ENCODE measurements around the gene ADGRG4.

Gene ADGRG4

GRCh38 chrX:136261321-136261720 is 39.4 kb upstream of the ADGRG4 start:
- no peak for TF ChIP-seq CTCF (IDR thresholded peaks at IDR 0.05; ENCODE audit: low read depth, low read length, missing control alignments)
- DNase-seq (ENCODE audit: extremely low read depth, low read depth): no peak
- H3K4me3 ChIP-seq (replicated peaks; ENCODE audit: low read depth, low read length): no peak overlapping the region

DNA sequence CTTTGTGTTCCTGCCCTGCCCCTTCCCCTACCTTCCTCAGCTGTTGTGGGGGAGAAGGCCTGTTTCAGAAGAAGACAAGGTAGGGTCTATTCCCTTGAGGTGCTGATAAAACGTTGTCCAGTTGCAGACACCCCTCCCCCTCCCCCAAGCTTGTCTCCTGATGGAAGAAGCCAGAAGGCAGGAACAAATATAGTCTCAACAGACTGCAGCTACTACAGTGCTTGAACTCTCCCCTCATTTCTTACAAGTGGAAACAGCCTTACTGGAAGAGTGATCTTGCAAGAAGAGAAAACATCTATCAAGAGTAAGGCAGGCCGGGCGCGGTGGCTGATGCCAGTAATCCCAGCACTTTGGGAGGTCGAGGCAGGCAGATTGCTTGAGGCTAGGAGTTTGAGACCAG is 38.5 kb upstream of the ADGRG4 start:
- TF ChIP-seq CTCF (IDR thresholded peaks at IDR 0.05; ENCODE audit: low read depth, low read length, missing control alignments): no peak
- no peak for DNase-seq (ENCODE audit: extremely low read depth, low read depth)
- no peak overlapping the region for H3K4me3 ChIP-seq (replicated peaks; ENCODE audit: low read depth, low read length)

DNA sequence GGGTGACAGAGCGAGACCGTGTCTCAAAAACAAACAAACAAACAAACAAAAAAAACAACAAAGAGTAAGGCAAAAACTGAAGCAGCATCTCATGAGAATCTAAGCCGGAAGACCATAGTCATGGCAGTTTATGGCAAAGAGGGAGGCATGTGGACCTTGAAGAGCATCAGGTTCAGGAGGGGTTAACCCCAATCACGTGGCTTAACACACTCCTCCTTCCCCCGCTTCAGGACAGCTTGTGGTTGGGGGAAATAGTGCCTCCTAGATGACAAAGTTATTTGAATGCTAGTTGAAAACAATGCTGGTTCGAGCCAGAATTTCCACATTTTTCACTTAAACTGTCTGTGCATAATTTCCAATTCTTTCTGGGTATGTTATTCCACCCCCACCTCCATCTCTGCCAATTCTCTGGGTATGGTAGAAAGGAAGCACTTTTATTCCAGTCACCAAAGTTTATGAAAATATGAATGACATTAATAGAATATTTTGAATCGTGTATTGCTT is 37.9 kb upstream of the ADGRG4 start:
- no peak overlapping the region for H3K4me3 ChIP-seq (replicated peaks; ENCODE audit: low read depth, low read length)
- no peak for TF ChIP-seq CTCF (IDR thresholded peaks at IDR 0.05; ENCODE audit: low read depth, low read length, missing control alignments)
- no peak for DNase-seq (ENCODE audit: extremely low read depth, low read depth)

- no peak overlapping the region for H3K4me3 ChIP-seq (replicated peaks; ENCODE audit: low read depth, low read length)
- no peak for DNase-seq (ENCODE audit: extremely low read depth, low read depth)
- no peak for TF ChIP-seq CTCF (IDR thresholded peaks at IDR 0.05; ENCODE audit: low read depth, low read length, missing control alignments)
Measured at GRCh38 chrX:136266828-136267227, 33.9 kb upstream of the ADGRG4 start.

DNA sequence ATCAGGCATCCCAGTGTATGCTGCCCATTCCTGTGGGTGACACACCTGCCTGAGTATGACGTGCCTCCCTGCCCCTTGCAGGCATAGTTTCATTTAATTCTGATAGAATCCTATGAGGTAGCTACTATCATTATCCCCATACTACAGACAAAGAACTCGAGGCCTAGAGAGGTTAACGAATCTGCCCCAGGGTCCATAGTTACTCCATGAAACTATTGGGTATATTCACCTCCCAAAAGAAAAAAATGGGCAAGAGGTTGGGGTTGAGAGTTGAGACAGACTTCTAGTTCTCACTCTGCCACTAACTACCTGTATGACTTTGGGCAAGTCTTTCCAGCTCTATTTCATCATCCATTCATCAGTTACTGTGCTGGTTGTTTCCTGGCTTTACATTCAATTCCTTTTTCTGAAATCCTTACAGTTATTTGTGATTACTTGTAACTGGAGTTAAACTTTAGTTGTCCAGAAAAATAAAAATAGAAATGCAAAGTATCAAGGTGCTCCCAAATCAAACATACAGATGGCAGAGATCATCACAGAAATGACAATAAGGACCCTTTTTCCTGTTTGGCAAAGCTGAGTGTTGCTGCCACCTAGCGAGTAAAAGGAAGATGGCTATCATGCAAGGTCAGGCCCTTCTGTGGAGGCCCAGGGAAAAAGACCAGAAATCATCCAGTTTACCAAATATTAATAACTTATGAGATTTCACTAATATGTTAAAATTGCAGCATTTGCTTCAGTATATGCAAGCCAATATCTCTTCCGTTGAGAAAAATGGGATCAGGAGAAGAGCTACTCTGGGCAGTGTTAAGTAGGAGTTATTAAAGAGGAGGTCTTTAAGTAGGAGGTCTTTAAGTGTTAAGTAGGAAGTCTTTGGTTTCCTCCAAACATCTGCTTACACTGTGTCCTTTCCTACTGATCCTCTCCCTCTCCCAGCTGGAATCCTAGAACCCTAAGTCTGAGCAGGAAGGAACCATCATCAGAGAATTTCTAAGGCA is 32.4 kb upstream of the ADGRG4 start:
- DNase-seq (ENCODE audit: extremely low read depth, low read depth): no peak
- no peak overlapping the region for H3K4me3 ChIP-seq (replicated peaks; ENCODE audit: low read depth, low read length)
- TF ChIP-seq CTCF (IDR thresholded peaks at IDR 0.05; ENCODE audit: low read depth, low read length, missing control alignments): peak; percentile 66

- no peak for DNase-seq (ENCODE audit: extremely low read depth, low read depth)
- no peak overlapping the region for H3K4me3 ChIP-seq (replicated peaks; ENCODE audit: low read depth, low read length)
- no peak for TF ChIP-seq CTCF (IDR thresholded peaks at IDR 0.05; ENCODE audit: low read depth, low read length, missing control alignments)
Measured at GRCh38 chrX:136269921-136270320, 30.8 kb upstream of the ADGRG4 start.
